GM23338 (cell line): ENCODE data around the gene ARHGAP10. TPM values are rescaled to one million over a fixed set of nuclear protein-coding genes. Genes with fewer than 3 reads are reported as not detected.

ENCODE experiments used
- ATAC-seq: fragments of 200-7000 bp; cut with Tn5 transposase; 3 replicates; pipeline ENCODE4 v1.9.1; 2020
- DNase-seq: peaks from one replicate; pipeline ENCODE4 v3.0.0-alpha.2; 2015; ENCODE audit warnings: low spot score
- H2AFZ ChIP-seq: fragments of 200-600 bp; sonication (generic); 2 replicates; pipeline ENCODE4 v1.8.0; 2016; ENCODE audit warnings: antibody characterized with exemption, mild to moderate bottlenecking, moderate library complexity
- H3F3A ChIP-seq: fragments of 200-600 bp; sonication (generic); replicated peaks from 2 replicates; pipeline ENCODE4 v1.8.0; 2017; ENCODE audit warnings: antibody characterized with exemption, mixed run types, low read depth
- H3K27ac ChIP-seq: fragments of 200-600 bp; sonication (generic); 2 replicates; pipeline ENCODE4 v1.6.1; 2016; ENCODE audit warnings: low read depth
- H3K27me3 ChIP-seq: fragments of 200-600 bp; sonication (generic); 2 replicates; pipeline ENCODE4 v1.8.0; 2016; ENCODE audit warnings: mild to moderate bottlenecking, mixed run types, moderate library complexity; ENCODE audit not compliant: insufficient read depth
- H3K36me3 ChIP-seq: fragments of 200-600 bp; sonication (generic); 2 replicates; pipeline ENCODE4 v1.8.0; 2016; ENCODE audit warnings: mild to moderate bottlenecking; ENCODE audit not compliant: insufficient read depth
- H3K4me1 ChIP-seq: fragments of 200-600 bp; sonication (generic); 2 replicates; pipeline ENCODE4 v1.8.0; 2016; ENCODE audit warnings: mild to moderate bottlenecking, moderate library complexity; ENCODE audit not compliant: insufficient read depth
- H3K4me2 ChIP-seq: fragments of 200-600 bp; sonication (generic); 2 replicates; pipeline ENCODE4 v1.7.1; 2017; ENCODE audit warnings: mixed run types
- H3K4me3 ChIP-seq: fragments of 200-600 bp; sonication (generic); 2 replicates; pipeline ENCODE4 v1.6.1; 2016; ENCODE audit warnings: mixed run types
- H3K79me2 ChIP-seq: fragments of 200-600 bp; sonication (generic); replicated peaks from 2 replicates; pipeline ENCODE4 v1.8.0; 2017; ENCODE audit warnings: mild to moderate bottlenecking; ENCODE audit not compliant: insufficient read depth
- H3K9me2 ChIP-seq: fragments of 200-600 bp; sonication (generic); 2 replicates; pipeline ENCODE4 v1.8.0; 2017; ENCODE audit not compliant: insufficient read depth
- H4K20me1 ChIP-seq: fragments of 200-600 bp; sonication (generic); replicated peaks from 2 replicates; pipeline ENCODE4 v1.8.0; 2017; ENCODE audit warnings: mild to moderate bottlenecking; ENCODE audit not compliant: insufficient read depth
- H3K27ac Mint-ChIP-seq: 2 replicates; pipeline ENCODE4 v1.8.0; 2020; ENCODE audit warnings: inconsistent platforms, mild to moderate bottlenecking, moderate library complexity, mixed read lengths
- H3K27me3 Mint-ChIP-seq: 3 replicates; pipeline ENCODE4 v1.8.0; 2022; ENCODE audit warnings: low read depth, mild to moderate bottlenecking, moderate library complexity, mixed read lengths, inconsistent platforms; ENCODE audit not compliant: insufficient read depth, poor library complexity
- H3K36me3 Mint-ChIP-seq: 3 replicates; pipeline ENCODE4 v1.8.0; 2021; ENCODE audit warnings: low read depth, mild to moderate bottlenecking, inconsistent platforms, moderate library complexity, mixed read lengths
- H3K4me1 Mint-ChIP-seq: 3 replicates; pipeline ENCODE4 v1.8.0; 2020; ENCODE audit warnings: mild to moderate bottlenecking, inconsistent platforms, mixed read lengths
- H3K4me3 Mint-ChIP-seq: 3 replicates; pipeline ENCODE4 v1.8.0; 2021; ENCODE audit warnings: moderate library complexity, mild to moderate bottlenecking, inconsistent platforms, mixed read lengths
- H3K9me3 Mint-ChIP-seq: 3 replicates; pipeline ENCODE4 v1.8.0; 2020; ENCODE audit warnings: moderate library complexity, mild to moderate bottlenecking, inconsistent platforms, mixed read lengths
- CREB1 ChIP-seq: fragments of 250-450 bp; sonication (Bioruptor Pico); IDR thresholded peaks from 2 replicates; pipeline ENCODE4 v1.5.0; 2020; ENCODE audit warnings: low read depth, mild to moderate bottlenecking, moderate library complexity
- EZH2 ChIP-seq: fragments of 200-600 bp; sonication (generic); IDR thresholded peaks from one replicate; pipeline ENCODE4 v1.8.0; 2017; ENCODE audit warnings: antibody characterized with exemption, mild to moderate bottlenecking, low read depth; ENCODE audit not compliant: unreplicated experiment
- EZH2phosphoT487 ChIP-seq: fragments of 200-600 bp; sonication (generic); IDR thresholded peaks from one replicate; pipeline ENCODE4 v1.8.1; 2018; ENCODE audit warnings: antibody characterized with exemption; ENCODE audit not compliant: unreplicated experiment
- JUNB ChIP-seq: IDR thresholded peaks from one replicate; pipeline ENCODE4 v1.6.1; 2016; ENCODE audit warnings: antibody characterized with exemption; ENCODE audit not compliant: unreplicated experiment
- NANOG ChIP-seq: IDR thresholded peaks from 2 replicates; pipeline ENCODE4 v1.6.1; 2016; ENCODE audit warnings: antibody characterized with exemption, borderline replicate concordance
- POLR2AphosphoS5 ChIP-seq: IDR thresholded peaks from 2 replicates; pipeline ENCODE4 v1.6.1; 2016; ENCODE audit warnings: antibody characterized with exemption, low read depth
- REST ChIP-seq: IDR thresholded peaks from one replicate; pipeline ENCODE4 v1.6.1; 2018; ENCODE audit warnings: antibody characterized with exemption; ENCODE audit not compliant: unreplicated experiment
- STAT1 ChIP-seq: IDR thresholded peaks from one replicate; pipeline ENCODE4 v1.6.1; 2016; ENCODE audit warnings: antibody characterized with exemption; ENCODE audit not compliant: unreplicated experiment
- ZNF114 ChIP-seq: fragments of 250-450 bp; sonication (Bioruptor Pico); IDR thresholded peaks from 2 replicates; pipeline ENCODE4 v1.5.0; 2020; ENCODE audit warnings: mild to moderate bottlenecking, moderate library complexity
- ZNF331 ChIP-seq: fragments of 250-450 bp; sonication (Bioruptor Pico); IDR thresholded peaks from 2 replicates; pipeline ENCODE4 v1.5.0; 2020; ENCODE audit warnings: low read depth, mild to moderate bottlenecking, moderate library complexity
- ZNF462 ChIP-seq: fragments of 250-450 bp; sonication (Bioruptor Pico); IDR thresholded peaks from 2 replicates; pipeline ENCODE4 v1.5.0; 2020; ENCODE audit warnings: mild to moderate bottlenecking, moderate library complexity
- polyA plus RNA-seq: library from polyadenylated mRNA; unstranded; fragments of >200 nt; fragmentation: Nextera tagmentation; extraction: Ambion mirVana; gene quantifications from 2 replicates; pipeline ENCODE4 v1.2.1, GENCODE V29; 2016
- total RNA-seq: library from RNA; depleted of rRNA; stranded (reverse); fragments of >200 nt; shearing (Covaris generic); gene quantifications from 2 replicates; pipeline ENCODE4 v1.2.3, GENCODE V29; 2014
- TF ChIP-seq, protein P1 (sequence below): IDR thresholded peaks from 2 replicates; pipeline ENCODE4 v1.6.1; 2016; ENCODE audit warnings: antibody characterized with exemption
- TF ChIP-seq, protein P2 (sequence below), 2 experiments: fragments of 200-600 bp in 1 of 2; sonication (generic) in 1 of 2; conservative IDR thresholded peaks; 2 replicates each; pipeline versions ENCODE4 v1.5.1 to v1.6.1; 2016 to 2017; ENCODE audit warnings: antibody characterized with exemption in 2 of 2, low read depth in 2 of 2, mild to moderate bottlenecking in 2 of 2, moderate library complexity in 1 of 2

ARHGAP10 gene
- total and polyA plus RNA-seq, 2 experiments from 2014 or later: 5.1 to 6.3 TPM

DNA sequence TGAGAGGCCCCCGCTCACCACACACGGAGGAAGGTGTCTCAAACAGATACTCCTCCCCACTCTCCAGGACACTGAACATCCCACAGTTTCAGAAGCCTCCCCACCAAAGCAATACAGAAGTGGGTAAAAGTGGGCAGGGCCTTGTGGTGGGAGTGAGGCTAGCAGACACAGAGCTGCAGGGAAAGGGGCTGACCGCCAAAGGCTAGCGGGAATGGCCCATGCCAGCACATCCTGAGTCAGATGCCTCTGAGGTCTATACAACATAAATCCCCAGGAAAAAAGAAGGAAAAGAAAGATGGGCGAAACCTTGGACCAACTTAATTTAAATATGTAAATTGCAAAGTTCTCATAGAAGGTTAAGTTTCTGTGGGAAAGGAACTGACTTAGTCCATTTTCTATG lies 21.9 kb upstream of the ARHGAP10 start:
- Histone ChIP-seq H3K9me2 (no peaks in the 10 kb centered on the region), H4K20me1 (no peaks in the 10 kb centered on the region), H3F3A (no peaks in the 10 kb centered on the region), H3K4me3 (no peak overlapping the region), H3K27me3 (no peaks in the 10 kb centered on the region), H3K4me1 (no peaks in the 10 kb centered on the region), H3K79me2 (no peaks in the 10 kb centered on the region), H3K27ac (no peak overlapping the region), H3K36me3 (no peaks in the 10 kb centered on the region), H2AFZ (peak overlapping the region; percentile 89), H3K4me2 (no peak overlapping the region)
- Mint-ChIP-seq H3K4me1 (peaks cover 5% of the 10 kb centered on the region), H3K36me3 (no peaks in the 10 kb centered on the region), H3K4me3 (no peak overlapping the region), H3K9me3 (no peaks in the 10 kb centered on the region), H3K27me3 (no peaks in the 10 kb centered on the region), H3K27ac (no peak overlapping the region)
- DNase-seq (no peak), ATAC-seq (no peak)
- no peak for TF ChIP-seq NANOG
- TF ChIP-seq CREB1 (CRISPR knock-in tag): no peak
- TF ChIP-seq EZH2phosphoT487: no peak
- TF ChIP-seq ZNF462 (CRISPR knock-in tag): no peak
- no peak for TF ChIP-seq ZNF331 (CRISPR knock-in tag)
- no peak for TF ChIP-seq POLR2AphosphoS5
- TF ChIP-seq JUNB: no peak
- no peak for TF ChIP-seq ZNF114 (CRISPR knock-in tag)
- no peak for TF ChIP-seq EZH2
- TF ChIP-seq, protein P1, sequence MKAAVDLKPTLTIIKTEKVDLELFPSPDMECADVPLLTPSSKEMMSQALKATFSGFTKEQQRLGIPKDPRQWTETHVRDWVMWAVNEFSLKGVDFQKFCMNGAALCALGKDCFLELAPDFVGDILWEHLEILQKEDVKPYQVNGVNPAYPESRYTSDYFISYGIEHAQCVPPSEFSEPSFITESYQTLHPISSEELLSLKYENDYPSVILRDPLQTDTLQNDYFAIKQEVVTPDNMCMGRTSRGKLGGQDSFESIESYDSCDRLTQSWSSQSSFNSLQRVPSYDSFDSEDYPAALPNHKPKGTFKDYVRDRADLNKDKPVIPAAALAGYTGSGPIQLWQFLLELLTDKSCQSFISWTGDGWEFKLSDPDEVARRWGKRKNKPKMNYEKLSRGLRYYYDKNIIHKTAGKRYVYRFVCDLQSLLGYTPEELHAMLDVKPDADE: no peak
- no peak for TF ChIP-seq REST
- TF ChIP-seq, protein P2, sequence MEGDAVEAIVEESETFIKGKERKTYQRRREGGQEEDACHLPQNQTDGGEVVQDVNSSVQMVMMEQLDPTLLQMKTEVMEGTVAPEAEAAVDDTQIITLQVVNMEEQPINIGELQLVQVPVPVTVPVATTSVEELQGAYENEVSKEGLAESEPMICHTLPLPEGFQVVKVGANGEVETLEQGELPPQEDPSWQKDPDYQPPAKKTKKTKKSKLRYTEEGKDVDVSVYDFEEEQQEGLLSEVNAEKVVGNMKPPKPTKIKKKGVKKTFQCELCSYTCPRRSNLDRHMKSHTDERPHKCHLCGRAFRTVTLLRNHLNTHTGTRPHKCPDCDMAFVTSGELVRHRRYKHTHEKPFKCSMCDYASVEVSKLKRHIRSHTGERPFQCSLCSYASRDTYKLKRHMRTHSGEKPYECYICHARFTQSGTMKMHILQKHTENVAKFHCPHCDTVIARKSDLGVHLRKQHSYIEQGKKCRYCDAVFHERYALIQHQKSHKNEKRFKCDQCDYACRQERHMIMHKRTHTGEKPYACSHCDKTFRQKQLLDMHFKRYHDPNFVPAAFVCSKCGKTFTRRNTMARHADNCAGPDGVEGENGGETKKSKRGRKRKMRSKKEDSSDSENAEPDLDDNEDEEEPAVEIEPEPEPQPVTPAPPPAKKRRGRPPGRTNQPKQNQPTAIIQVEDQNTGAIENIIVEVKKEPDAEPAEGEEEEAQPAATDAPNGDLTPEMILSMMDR (conservative IDR thresholded peaks at IDR 0.05; ENCODE audit: low read depth in 2 of 2): no peak
- no peak for TF ChIP-seq STAT1
